Measurements from ENCODE around the gene SLC25A31. TPM values are rescaled to one million over a fixed set of nuclear protein-coding genes. Genes with fewer than 3 reads are reported as not detected.

SLC25A31 gene
- polyA plus RNA-seq, 1 donor from 2014 or later, result 0.28 TPM

GRCh38 chr4:127809173-127809800, 79.1 kb downstream of the SLC25A31 start:
- H3K9me2 ChIP-seq (ENCODE audit: insufficient read depth, low read length), result no peaks in the 10 kb centered on the region
- no peak overlapping the region for H2AFZ ChIP-seq (ENCODE audit: low read depth, low read length)
- no peaks in the 10 kb centered on the region for H3K79me2 ChIP-seq (replicated peaks; ENCODE audit: insufficient read depth, low read length)
- no peak overlapping the region for H3K4me2 ChIP-seq (ENCODE audit: low read length)
- TF ChIP-seq SMC3 (conservative IDR thresholded peaks at IDR 0.05; ENCODE audit: poor library complexity) (no peak), RAD21 (conservative IDR thresholded peaks at IDR 0.05) (no peak), EZH2 (IDR thresholded peaks at IDR 0.05; ENCODE audit: borderline replicate concordance, insufficient read depth, low read length, poor library complexity, severe bottlenecking) (no peak), CTCF (IDR thresholded peaks at IDR 0.05; ENCODE audit: poor library complexity, severe bottlenecking) (no peak), EP300 (conservative IDR thresholded peaks at IDR 0.05; ENCODE audit: poor library complexity, severe bottlenecking) (no peak), MXI1 (conservative IDR thresholded peaks at IDR 0.05; ENCODE audit: poor library complexity, severe bottlenecking) (no peak), POLR2AphosphoS5 (IDR thresholded peaks at IDR 0.05) (no peak), TAF1 (IDR thresholded peaks at IDR 0.05; ENCODE audit: low read depth) (no peak)
- TF ChIP-seq, protein P1, sequence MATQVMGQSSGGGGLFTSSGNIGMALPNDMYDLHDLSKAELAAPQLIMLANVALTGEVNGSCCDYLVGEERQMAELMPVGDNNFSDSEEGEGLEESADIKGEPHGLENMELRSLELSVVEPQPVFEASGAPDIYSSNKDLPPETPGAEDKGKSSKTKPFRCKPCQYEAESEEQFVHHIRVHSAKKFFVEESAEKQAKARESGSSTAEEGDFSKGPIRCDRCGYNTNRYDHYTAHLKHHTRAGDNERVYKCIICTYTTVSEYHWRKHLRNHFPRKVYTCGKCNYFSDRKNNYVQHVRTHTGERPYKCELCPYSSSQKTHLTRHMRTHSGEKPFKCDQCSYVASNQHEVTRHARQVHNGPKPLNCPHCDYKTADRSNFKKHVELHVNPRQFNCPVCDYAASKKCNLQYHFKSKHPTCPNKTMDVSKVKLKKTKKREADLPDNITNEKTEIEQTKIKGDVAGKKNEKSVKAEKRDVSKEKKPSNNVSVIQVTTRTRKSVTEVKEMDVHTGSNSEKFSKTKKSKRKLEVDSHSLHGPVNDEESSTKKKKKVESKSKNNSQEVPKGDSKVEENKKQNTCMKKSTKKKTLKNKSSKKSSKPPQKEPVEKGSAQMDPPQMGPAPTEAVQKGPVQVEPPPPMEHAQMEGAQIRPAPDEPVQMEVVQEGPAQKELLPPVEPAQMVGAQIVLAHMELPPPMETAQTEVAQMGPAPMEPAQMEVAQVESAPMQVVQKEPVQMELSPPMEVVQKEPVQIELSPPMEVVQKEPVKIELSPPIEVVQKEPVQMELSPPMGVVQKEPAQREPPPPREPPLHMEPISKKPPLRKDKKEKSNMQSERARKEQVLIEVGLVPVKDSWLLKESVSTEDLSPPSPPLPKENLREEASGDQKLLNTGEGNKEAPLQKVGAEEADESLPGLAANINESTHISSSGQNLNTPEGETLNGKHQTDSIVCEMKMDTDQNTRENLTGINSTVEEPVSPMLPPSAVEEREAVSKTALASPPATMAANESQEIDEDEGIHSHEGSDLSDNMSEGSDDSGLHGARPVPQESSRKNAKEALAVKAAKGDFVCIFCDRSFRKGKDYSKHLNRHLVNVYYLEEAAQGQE (IDR thresholded peaks at IDR 0.05; ENCODE audit: borderline replicate concordance), result no peak
- no peaks in the 10 kb centered on the region for H4K20me1 ChIP-seq (ENCODE audit: insufficient read depth)
- no peak overlapping the region for H3K27ac ChIP-seq (ENCODE audit: low read length)
- H3K27me3 ChIP-seq (ENCODE audit: insufficient read depth, low read depth, low read length), result no peaks in the 10 kb centered on the region
- H3F3A ChIP-seq (ENCODE audit: insufficient read depth, low read length, poor library complexity, severe bottlenecking), result no peaks in the 10 kb centered on the region
- H3K36me3 ChIP-seq (ENCODE audit: insufficient read depth, low read length), result no peaks in the 10 kb centered on the region
- H3K4me3 ChIP-seq (ENCODE audit: low read length), result no peak overlapping the region
- H3K9me3 ChIP-seq (ENCODE audit: low read length), result no peaks in the 10 kb centered on the region
- no peak overlapping the region for H3K9ac ChIP-seq (ENCODE audit: low read length)

- no peaks in the 10 kb centered on the region for H3K36me3 ChIP-seq (ENCODE audit: insufficient read depth, low read length)
- no peaks in the 10 kb centered on the region for H3K9me3 ChIP-seq (ENCODE audit: low read length)
- no peaks in the 10 kb centered on the region for H3K79me2 ChIP-seq (replicated peaks; ENCODE audit: insufficient read depth, low read length)
- no peaks in the 10 kb centered on the region for H3K9me2 ChIP-seq (ENCODE audit: insufficient read depth, low read length)
- H3K4me3 ChIP-seq (ENCODE audit: low read length), result no peak overlapping the region
- H3F3A ChIP-seq (ENCODE audit: insufficient read depth, low read length, poor library complexity, severe bottlenecking), result no peaks in the 10 kb centered on the region
- no peaks in the 10 kb centered on the region for H4K20me1 ChIP-seq (ENCODE audit: insufficient read depth)
- H3K4me2 ChIP-seq (ENCODE audit: low read length), result no peak overlapping the region
- H2AFZ ChIP-seq (ENCODE audit: low read depth, low read length), result no peak overlapping the region
- no peaks in the 10 kb centered on the region for H3K27me3 ChIP-seq (ENCODE audit: insufficient read depth, low read depth, low read length)
- H3K27ac ChIP-seq (ENCODE audit: low read length), result no peak overlapping the region
- H3K9ac ChIP-seq (ENCODE audit: low read length), result no peak overlapping the region
- no peak for TF ChIP-seq MXI1 (conservative IDR thresholded peaks at IDR 0.05; ENCODE audit: poor library complexity, severe bottlenecking)
- TF ChIP-seq EZH2 (IDR thresholded peaks at IDR 0.05; ENCODE audit: borderline replicate concordance, insufficient read depth, low read length, poor library complexity, severe bottlenecking), result no peak
- TF ChIP-seq EP300 (conservative IDR thresholded peaks at IDR 0.05; ENCODE audit: poor library complexity, severe bottlenecking), result no peak
- no peak for TF ChIP-seq POLR2AphosphoS5 (IDR thresholded peaks at IDR 0.05)
- no peak for TF ChIP-seq SMC3 (conservative IDR thresholded peaks at IDR 0.05; ENCODE audit: poor library complexity)
- TF ChIP-seq TAF1 (IDR thresholded peaks at IDR 0.05; ENCODE audit: low read depth), result no peak
- no peak for TF ChIP-seq RAD21 (conservative IDR thresholded peaks at IDR 0.05)
- TF ChIP-seq, protein P1 (IDR thresholded peaks at IDR 0.05; ENCODE audit: borderline replicate concordance), result no peak
- TF ChIP-seq CTCF (IDR thresholded peaks at IDR 0.05; ENCODE audit: poor library complexity, severe bottlenecking), result no peak
Measured at GRCh38 chr4:127810551-127810950, 80.4 kb downstream of the SLC25A31 start.
